K562 (cell line): ENCODE data around the gene PIRT. TPM values are rescaled to one million over a fixed set of nuclear protein-coding genes. Genes with fewer than 3 reads are reported as not detected.

Source experiments
- ADNP ChIP-seq: fragments of 200-800 bp; sonication (Bioruptor generic); IDR thresholded peaks from 2 replicates; pipeline ENCODE4 v1.6.1; 2016; ENCODE audit warnings: missing genetic modification characterization, missing compliant biosample characterization
- CBFB ChIP-seq: sonication (generic); formaldehyde crosslinking; IDR thresholded peaks from 2 replicates; pipeline ENCODE4 v1.4.0; 2020; ENCODE audit warnings: mild to moderate bottlenecking, missing genetic modification reagents
- CSDE1 ChIP-seq, 2 experiments: fragments of 450-650 bp; IDR thresholded peaks; 2 replicates each; pipeline ENCODE4 v1.6.1; 2016; ENCODE audit warnings: mild to moderate bottlenecking in 1 of 2
- GTF2F1 ChIP-seq: IDR thresholded peaks from 2 replicates; pipeline ENCODE4 v1.6.1; 2011; ENCODE audit warnings: low read depth, low read length, improper control_type of control experiment
- HMG20B ChIP-seq: fragments of 250-450 bp; sonication (Bioruptor Pico); IDR thresholded peaks from 2 replicates; pipeline ENCODE4 v1.5.0; 2021; ENCODE audit warnings: mild to moderate bottlenecking
- NFRKB ChIP-seq: fragments of 450-650 bp; IDR thresholded peaks from 2 replicates; pipeline ENCODE4 v1.6.1; 2016; ENCODE audit warnings: low read depth
- SMAD2 ChIP-seq: fragments of 150-350 bp; IDR thresholded peaks from 2 replicates; pipeline ENCODE4 v1.6.1; 2014; ENCODE audit warnings: low read depth, mild to moderate bottlenecking, low read length
- ZC3H8 ChIP-seq: fragments of 450-650 bp; IDR thresholded peaks from 2 replicates; pipeline ENCODE4 v1.6.1; 2017
- ZNF263 ChIP-seq: sonication (generic); formaldehyde crosslinking; IDR thresholded peaks from 2 replicates; pipeline ENCODE4 v1.8.0; 2022; ENCODE audit warnings: mild to moderate bottlenecking, missing genetic modification reagents, borderline replicate concordance
- ZNF584 ChIP-seq: fragments of 200-800 bp; sonication (Bioruptor generic); IDR thresholded peaks from 2 replicates; pipeline ENCODE4 v1.6.1; 2016; ENCODE audit warnings: low read depth, mild to moderate bottlenecking, missing genetic modification characterization, missing compliant biosample characterization
- polyA plus RNA-seq, 8 experiments: library from polyadenylated mRNA; depleted of rRNA in 4 of 8; stranded (reverse) in 5 of 8; unstranded in 3 of 8; fragments of >200 nt; fragmentation: Nextera tagmentation in 2 of 8; fragmentation: Illumina TruSeq in 1 of 8; extraction: Ambion mirVana in 2 of 8; extraction: Trizol in 1 of 8; gene quantifications; 2 replicates each; pipeline versions ENCODE4 v1.2.1 to v1.2.3, GENCODE V29; 2011 to 2014; ENCODE audit warnings: inconsistent platforms in 1 of 8, missing spikeins in 1 of 8
- total RNA-seq, 7 experiments: library from RNA; depleted of rRNA in 6 of 7; stranded (reverse); fragments of >200 nt in 6 of 7; fragmentation: Illumina TruSeq in 2 of 7; extraction: Trizol in 2 of 7; gene quantifications; 2 replicates each; pipeline versions ENCODE4 v1.2.1 to v1.2.3, GENCODE V29; 2011 to 2021; ENCODE audit warnings: low replicate concordance in 1 of 7
- TF ChIP-seq, protein P1 (sequence below): IDR thresholded peaks from 2 replicates; pipeline ENCODE4 v1.6.1; 2012; ENCODE audit warnings: low read depth, low read length, improper control_type of control experiment, borderline replicate concordance
- TF ChIP-seq, protein P2 (sequence below), 2 experiments: fragments of 450-650 bp in 1 of 2; sonication (generic) in 1 of 2; formaldehyde crosslinking in 1 of 2; IDR thresholded peaks in 1 of 2; conservative IDR thresholded peaks in 1 of 2; 2 replicates each; pipeline versions ENCODE4 v1.6.1 to v1.8.1; 2016 to 2023; ENCODE audit warnings: mild to moderate bottlenecking in 2 of 2, moderate library complexity in 2 of 2, inconsistent platforms in 1 of 2, missing genetic modification reagents in 1 of 2
- TF ChIP-seq, protein P3 (sequence below): fragments of 250-450 bp; sonication (Bioruptor Pico); IDR thresholded peaks from 2 replicates; pipeline ENCODE4 v1.9.0; 2021; ENCODE audit warnings: mild to moderate bottlenecking
- TF ChIP-seq, protein P4 (sequence below): fragments of 450-650 bp; formaldehyde crosslinking; IDR thresholded peaks from 2 replicates; pipeline ENCODE4 v1.4.0; 2022; ENCODE audit warnings: missing genetic modification characterization

The PIRT gene
- total and polyA plus RNA-seq, 9 of the 15 experiments (the other 6 are each of a cell fraction or from before 2014, with no cell fraction given) = not detected

DNA sequence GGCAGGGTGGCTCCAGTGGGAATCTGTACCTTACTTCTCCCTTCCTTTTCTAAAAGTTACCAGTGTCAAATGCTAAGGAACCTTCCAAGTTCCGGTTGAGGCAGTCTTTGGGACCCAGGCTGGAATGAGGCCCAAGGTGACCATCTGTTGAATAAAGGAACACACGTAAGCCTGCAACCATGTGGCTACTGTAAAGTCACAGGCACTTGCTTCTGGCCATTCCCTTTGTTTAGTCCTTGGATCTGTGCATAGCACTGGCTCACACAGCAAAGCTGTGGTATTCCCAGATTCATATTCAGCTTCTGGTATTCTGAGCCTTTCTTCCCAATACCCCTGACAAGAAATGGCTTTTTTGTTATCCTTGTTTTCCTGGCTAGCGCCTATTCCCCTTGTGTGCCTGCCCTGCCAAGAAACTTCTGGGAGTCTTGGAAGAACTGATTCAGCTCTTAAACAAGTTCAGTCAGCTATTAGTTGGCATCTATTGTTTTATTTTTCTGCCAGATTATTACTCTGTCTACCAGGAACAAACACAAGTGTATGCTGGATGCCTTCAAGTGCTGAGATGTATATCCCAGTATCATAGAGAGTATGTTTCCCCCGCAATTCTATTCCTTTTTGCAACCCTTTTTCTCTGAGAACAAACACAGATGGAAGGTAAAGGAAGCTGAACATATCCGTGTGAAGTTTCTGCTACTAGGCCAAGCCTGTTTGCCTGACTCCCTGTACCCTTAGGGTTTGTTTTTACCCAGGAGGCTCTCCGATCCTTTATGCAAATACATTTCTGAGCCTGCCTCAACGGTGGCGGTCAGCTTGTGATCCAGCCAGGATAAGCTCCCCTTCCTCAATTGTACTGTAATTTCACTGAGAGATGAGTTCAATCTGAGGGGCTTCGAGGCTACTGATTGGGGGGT, 47.1 kb downstream of the PIRT start (continued):
- TF ChIP-seq, protein P1, sequence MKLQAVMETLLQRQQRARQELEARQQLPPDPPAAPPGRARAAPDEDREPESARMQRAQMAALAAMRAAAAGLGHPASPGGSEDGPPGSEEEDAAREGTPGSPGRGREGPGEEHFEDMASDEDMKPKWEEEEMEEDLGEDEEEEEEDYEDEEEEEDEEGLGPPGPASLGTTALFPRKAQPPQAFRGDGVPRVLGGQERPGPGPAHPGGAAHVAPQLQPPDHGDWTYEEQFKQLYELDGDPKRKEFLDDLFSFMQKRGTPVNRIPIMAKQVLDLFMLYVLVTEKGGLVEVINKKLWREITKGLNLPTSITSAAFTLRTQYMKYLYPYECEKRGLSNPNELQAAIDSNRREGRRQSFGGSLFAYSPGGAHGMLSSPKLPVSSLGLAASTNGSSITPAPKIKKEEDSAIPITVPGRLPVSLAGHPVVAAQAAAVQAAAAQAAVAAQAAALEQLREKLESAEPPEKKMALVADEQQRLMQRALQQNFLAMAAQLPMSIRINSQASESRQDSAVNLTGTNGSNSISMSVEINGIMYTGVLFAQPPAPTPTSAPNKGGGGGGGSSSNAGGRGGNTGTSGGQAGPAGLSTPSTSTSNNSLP = no peak
- TF ChIP-seq ZNF584 (CRISPR knock-in tag) (no peak), NFRKB (no peak), ZNF263 (CRISPR knock-in tag) (no peak), HMG20B (CRISPR knock-in tag) (no peak), GTF2F1 (0 out of 2 replicates have a peak, but pooled peaks have one; percentile 75), SMAD2 (no peak), CSDE1 (IDR thresholded peaks at IDR 0.05) (peak in 1 of 2 experiments; percentile 31; a peak in 1 of 4 replicates), ZC3H8 (peak; percentile 97), ADNP (tag) (no peak), CBFB (CRISPR knock-in tag) (no peak)
- TF ChIP-seq, protein P2, sequence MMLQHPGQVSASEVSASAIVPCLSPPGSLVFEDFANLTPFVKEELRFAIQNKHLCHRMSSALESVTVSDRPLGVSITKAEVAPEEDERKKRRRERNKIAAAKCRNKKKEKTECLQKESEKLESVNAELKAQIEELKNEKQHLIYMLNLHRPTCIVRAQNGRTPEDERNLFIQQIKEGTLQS (IDR thresholded peaks at IDR 0.05) = no peak
- TF ChIP-seq, protein P2 (CRISPR knock-in tag; conservative IDR thresholded peaks at IDR 0.05) = 0 out of 2 replicates have a peak, but pooled peaks have one; percentile 37
- TF ChIP-seq, protein P3, sequence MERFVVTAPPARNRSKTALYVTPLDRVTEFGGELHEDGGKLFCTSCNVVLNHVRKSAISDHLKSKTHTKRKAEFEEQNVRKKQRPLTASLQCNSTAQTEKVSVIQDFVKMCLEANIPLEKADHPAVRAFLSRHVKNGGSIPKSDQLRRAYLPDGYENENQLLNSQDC = peak; percentile 94
- TF ChIP-seq, protein P4, sequence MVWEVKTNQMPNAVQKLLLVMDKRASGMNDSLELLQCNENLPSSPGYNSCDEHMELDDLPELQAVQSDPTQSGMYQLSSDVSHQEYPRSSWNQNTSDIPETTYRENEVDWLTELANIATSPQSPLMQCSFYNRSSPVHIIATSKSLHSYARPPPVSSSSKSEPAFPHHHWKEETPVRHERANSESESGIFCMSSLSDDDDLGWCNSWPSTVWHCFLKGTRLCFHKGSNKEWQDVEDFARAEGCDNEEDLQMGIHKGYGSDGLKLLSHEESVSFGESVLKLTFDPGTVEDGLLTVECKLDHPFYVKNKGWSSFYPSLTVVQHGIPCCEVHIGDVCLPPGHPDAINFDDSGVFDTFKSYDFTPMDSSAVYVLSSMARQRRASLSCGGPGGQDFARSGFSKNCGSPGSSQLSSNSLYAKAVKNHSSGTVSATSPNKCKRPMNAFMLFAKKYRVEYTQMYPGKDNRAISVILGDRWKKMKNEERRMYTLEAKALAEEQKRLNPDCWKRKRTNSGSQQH (CRISPR knock-in tag) = peak; percentile 81; the same call in 1 of the 2 replicates
